GM18519 (cell line): Measurements from ENCODE around the gene ESYT3.
"Not testable (repeated sequence)": the region's sequence is repeated elsewhere in the genome, so short reads cannot be mapped to it uniquely, and the experiment has no call there.

Experiments used
- ATAC-seq: cut with Tn5 transposase; IDR thresholded peaks from one replicate; pipeline ENCODE4 v1.9.1; 2021; ENCODE audit warnings: mild to moderate bottlenecking, moderate library complexity; ENCODE audit not compliant: unreplicated experiment, low FRiP score

Gene ESYT3

DNA sequence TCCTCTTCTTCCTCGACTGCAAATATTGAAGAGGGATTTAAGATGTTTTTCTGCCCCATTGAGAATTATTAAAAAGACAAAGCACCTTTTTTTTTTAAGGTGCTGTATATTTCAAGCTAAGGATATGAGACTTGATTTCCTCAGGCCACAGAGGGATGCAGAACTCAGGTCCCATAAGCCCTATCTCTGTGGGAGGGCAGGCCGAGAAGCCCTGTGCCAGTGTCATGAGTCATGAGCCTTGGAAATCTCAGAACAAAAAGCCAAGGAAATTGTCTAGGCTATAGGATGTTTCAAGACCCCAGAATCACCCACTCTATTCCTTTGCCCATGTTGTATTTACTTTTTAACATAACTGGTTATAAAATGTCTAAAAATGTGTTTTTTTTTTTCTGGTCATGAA, 7.3 kb downstream of the ESYT3 start:
- ATAC-seq = no peak

DNA sequence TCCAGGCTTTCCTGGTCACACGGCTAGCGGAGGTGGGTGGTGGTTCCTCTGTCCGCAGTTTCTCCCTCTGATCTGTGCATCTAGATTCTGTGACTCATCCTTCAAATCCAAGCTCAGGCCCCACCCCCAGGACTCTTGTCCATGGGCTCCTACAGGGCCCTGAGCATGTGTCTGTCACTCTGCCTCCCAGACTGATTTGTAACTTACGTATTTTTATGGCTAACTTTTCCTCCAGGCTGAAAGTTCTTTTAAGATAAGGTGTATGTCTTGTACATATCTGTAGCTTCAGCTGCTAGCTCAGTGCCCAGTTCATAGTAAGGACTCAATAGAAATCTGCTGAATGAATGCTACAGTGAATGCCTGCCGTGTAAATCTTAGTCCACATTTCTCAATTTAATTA, 8.0 kb downstream of the ESYT3 start:
- ATAC-seq = no peak

DNA sequence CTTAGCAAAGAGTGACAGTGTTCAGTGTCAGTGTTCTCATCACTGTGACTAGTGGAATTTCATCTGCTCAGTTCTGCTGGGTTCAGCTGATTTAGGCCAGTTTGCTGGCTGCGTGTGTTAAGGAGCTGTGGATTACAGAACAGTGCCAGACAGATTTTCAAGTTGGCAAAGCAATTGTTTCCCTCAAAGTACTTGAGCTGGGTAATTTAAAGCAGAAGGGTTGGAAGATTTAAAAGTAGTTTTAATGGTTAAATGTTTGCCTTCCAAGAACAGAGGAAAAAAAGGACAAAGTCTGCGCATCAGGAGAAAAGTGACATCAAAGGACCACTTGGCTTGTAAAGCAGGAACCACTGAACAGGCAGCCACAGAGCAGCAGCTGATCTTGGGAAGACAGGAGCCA, 8.7 kb downstream of the ESYT3 start:
- ATAC-seq = no peak

DNA sequence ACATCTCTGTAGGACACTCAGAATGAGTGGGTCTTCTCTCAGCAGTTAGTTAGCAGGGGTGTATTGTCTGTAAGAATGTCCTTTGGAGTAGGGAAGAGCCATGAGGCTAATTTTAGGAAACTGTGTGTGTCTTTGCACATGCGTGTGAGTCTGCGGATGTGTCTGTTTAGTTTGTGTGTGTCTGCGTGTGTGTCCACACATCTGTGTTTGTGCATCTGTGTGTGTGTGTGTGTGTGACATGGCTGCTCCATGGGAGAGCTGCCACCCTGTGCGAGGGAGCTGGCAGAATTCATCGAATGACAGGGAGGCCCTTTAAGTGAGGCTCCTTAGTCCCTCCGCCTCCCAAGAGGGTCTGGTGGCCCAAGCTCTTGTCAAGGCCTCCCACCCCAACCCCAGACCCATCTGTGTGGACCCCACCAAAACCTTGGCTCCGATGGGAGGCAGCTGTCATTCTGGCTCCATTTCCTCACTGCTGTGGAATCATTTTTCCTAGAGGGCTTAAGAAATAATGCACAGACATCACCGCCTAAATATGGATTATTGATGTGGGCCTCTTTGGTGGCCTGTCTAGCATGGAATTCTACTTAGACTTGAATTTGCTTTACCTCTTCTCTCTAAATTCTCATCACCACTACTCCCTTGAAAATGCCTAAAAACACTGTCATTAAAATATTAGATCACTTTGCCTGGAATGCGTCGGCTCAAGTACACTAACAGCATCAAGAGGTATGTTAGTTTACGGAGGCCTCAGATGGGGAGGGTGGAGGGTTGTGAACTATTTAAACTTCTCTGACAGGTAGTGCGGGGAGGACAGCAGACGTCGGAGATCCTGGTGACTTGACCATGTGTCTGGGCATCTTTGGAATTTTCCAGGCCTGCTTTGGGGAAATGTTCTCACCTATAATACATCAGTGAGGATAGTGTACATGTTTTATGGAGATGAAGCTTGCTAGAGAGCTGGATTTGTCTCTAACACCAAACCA, 9.4 kb downstream of the ESYT3 start:
- ATAC-seq = no peak

DNA sequence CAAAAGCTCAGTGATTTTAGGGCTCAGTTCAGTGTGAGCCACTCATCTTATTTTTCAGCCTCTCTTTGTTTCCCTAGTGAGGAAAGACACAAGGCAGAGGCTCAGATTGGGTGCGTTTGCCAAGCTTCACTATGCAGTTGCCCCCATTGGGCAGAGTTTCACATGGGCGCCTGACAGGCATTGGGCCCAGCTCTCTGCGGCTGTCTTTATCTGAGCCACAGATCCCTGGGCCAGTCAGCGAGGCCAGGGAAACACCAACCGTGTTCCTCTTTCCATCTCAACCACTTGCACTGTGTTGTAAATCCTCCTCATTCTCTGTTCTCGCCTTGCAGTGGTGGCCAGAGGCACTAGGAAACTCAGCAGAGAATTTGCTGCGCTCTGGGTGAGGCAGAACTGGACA, 10.8 kb downstream of the ESYT3 start:
- ATAC-seq = no peak

DNA sequence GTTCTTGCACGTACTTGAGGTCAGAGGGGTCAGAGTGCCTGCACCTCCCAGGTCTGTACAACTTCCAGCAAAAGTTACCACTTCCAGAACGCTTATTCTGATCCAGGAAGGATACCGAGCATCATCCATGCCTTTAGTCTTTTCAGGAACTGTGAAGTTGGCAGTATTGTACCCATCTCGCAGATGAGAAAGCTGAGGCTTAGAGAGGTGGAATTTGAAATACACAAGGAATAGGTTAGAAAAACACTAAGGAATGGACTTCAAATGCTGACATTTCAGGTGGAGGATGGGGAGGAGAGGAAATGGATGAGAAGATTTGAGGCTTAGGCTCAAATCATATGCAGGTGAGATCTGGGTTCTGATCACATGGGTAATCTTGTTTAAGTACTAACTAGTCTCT, 11.2 kb downstream of the ESYT3 start:
- no peak for ATAC-seq

DNA sequence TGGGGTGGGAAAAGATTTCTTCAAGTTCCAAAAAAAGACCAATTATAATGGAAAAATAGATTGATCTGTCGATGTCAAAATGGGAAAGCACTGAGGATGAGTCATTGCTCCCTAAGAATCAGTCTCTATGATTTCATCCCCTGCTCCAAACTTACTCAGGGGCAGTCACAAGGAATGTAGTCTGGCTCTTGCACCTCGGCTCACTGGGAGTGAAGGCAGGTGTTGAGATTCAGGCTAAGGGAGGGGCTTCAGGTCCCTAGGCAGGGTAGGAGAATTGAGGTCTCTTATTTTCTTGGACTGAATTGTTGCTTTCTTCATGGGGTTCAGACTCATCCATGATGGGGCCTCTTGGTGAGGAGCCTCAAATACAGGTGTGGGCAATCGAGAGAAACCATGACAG, 14.2 kb downstream of the ESYT3 start:
- ATAC-seq = no peak

DNA sequence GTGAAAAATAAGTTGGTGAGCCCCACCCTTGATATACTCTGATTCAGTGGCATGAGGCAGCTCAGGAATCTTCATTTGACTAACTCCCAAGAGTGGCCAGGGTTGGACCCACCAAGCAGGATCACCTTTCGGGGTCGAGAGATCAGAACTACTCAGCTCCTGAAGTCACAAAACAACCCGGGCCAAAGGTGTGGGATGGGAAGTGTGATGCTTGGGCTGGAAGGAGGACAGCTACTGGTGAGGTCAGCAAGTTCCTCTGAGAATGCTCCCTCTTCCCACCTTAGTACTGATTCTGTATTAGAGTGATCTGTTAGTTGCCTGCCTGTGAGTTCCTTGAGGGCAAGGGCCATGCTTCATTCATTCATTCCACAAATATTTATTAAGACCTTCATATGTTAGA, 15.1 kb downstream of the ESYT3 start:
- ATAC-seq = no peak

DNA sequence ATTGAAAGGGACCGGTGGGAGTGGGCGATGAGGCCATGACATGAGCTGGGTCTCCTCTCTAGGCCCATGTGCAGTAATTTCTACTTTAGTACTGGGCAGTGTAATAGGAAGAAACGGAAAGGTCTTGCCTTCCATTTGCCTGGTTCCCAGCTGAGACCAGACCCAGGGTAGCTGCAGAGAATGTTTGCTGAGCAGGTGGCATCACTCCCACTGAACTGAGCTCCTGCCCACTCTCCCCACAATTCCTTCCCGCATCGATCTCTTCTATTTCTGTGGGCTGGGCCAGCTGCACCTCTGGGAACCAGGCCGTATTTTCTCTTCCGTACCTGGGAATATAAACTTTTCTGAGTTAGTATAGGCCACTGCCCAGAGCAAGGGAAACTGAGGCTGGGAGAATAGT, 15.8 kb downstream of the ESYT3 start:
- ATAC-seq = no peak

DNA sequence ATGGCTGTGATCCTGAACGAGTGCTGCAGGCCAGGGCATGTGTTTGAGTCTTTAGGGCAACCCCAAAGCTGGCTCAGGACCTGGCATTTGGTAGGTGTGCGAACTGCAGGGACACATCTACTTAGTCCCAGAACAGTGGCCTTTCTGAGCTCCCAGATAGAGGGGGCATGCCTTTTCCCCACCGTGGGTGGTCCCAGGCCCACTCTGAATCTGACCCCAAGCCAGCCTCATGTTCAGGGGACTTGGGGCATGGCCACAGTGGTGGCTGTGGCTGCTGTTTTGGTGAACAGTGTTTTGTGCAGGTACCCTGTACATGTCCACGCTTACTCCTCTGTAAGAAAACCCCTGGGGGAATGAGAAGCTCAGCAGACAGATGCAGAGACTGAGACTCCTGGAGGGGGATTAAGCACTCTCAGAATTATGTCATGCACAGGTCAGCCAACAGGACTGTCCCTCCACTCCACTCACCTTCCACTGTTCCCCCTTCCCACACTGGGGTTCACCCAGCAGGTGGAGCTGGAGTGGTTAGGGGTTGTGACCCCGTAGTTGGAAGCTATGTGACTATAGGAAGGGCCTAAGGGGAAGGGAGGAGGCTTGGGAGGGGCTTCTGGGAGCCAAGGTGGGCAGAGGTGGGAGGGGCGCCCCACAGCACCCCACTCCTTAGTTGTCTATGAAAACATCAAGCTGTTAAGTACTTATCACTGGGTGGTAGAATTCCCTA, 16.4 kb downstream of the ESYT3 start:
- ATAC-seq = no peak

DNA sequence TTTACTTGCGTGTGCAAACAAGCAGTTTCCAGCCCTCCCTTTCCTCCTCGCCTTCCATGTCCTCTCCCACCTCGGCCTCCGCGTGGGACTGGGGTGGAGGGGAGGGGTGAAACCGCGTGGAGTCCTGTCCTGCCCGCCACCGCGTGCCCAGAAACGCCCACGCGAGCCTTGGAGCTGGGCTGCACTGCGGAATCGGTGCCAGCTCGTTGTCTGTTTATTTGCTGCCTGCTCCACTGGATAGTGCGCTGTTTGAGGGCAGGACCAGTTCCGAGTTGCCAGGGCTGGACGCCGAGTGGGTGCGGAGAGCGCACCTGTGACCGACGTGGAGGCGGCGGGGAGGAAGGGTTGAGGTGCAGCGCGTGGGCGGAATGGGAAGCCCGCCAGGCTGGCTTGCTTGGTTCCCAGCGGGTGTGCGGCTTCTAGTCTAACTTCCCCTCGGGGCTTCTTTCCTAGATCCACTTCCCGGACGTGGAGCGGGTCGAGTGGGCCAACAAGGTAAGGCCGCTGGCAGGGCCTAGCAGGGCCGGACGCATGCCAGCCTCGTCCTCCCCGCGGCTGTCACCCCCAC, 17.3 kb downstream of the ESYT3 start:
- no peak for ATAC-seq

DNA sequence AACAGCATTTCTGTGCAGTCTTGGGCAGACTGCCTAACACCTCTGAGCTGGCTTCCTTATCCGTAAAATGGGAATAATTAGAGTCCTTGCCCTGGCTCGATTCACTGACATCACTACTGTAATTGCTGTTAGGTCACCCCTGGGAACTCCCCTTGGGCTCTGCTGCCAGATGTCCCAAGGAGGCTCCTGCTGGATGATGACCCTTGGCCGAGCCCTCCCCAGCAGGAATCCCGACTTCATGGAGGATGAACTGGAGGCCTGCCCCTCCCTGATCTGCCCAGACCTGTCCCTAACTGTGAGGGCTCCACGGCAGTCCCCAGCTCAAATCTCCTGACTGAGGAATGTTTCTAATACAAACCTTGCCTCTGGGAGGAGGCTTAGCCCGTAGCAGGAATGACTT, 18.0 kb downstream of the ESYT3 start:
- ATAC-seq = no peak

DNA sequence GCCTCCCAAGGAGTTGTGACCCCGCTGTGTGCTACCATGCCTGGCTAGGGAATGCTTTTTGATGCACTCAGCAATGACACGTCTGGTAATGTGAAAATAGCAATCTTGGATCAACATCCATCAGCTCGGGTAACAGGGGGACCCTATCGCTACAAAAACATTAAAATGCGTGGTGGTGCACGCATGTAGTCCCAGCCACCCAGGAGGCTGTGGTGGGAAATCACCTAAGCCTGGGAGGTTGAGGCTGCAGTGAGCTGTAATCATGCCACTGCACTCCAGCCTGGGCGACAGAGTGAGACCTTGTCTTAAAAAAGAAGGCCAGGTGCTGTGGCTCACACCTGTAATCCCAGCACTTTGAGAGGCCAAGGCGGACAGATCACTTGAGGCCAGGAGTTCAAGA, 19.5 kb downstream of the ESYT3 start:
- ATAC-seq = not testable (repeated sequence)

DNA sequence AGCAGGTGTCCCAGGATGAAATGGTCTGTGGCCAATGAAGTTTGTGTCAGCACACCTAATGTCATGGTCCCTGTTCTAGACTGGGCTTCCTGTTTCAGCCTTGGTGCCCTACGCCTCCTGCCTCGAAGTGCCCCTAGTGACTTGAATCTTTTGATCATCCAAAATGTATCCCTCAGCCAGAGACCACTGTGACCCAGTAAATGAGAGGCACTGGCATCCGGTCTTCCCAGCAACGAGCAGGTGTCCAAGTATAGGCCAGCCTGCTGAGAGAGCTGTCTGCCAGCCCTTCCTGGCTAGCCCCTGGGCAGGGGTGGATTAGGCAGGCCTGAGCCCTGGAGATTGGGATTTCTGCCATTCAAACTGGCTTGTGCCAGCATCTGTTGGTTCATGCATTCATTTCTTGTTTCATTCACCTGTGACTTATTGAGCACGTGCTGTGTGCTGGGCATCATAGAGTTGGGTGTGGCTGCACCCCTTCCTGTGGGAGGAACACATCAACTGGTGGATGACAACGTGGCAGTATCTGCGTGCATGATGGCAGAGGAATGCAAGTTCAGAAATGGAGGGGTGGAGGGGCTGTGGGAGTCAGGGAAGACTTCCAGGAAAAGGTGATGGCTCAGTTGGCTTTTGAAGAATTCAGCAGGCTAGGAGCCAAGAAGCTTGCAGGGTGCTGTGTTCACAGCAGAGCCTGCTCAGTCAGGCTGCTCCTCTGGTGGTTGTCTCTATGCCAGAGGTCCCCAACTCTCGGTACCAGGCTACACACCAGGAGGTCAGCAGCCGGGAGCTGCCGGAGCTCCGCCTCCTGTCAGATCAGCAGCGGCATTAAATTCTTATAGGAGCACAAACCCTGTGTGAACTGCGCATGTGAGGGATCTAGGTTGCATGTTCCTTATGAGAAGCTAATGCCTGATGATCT, 21.6 kb downstream of the ESYT3 start:
- no peak for ATAC-seq

DNA sequence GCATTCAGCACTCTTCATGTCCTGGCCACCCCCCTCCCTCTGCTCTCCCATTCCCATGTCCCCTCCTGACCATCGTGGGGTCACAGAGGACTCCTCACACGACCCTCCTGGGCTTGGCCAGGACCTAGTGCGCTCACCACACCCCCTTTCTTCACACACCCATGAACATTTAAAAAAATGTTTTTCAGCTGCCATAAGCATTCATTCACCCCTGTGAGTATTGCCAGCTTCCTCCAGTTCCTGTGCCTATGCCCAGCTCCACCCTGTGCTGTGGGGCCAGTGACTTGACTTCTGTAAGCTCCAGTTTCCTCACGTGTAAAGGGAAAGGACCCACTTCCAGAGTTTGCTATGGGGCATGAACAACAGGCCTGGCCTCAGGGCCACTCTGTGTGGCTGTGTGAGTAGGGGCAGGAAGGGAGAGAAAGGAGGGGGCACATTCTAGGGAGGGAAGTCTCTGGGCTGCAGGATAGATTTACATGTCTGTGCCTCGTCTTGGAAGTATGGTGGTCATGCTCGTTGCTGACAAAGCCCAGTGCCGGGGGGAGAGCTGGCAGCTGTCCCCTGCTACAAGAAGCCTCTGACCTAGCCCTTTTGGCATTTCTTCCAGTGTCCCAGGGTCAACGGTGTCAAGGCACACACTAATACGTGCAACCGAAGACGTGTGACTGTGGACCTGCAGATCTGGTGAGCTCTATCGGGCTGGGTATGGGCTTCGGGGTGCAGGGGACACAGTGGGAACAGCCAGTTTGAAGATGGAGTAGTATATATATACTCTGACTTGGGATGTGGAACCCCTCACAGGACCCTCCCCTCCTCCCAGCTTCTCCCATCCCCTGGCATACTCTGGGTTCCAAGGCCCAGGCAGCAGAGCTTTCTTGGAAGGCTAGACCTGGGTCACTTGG, 22.8 kb downstream of the ESYT3 start:
- no peak for ATAC-seq

DNA sequence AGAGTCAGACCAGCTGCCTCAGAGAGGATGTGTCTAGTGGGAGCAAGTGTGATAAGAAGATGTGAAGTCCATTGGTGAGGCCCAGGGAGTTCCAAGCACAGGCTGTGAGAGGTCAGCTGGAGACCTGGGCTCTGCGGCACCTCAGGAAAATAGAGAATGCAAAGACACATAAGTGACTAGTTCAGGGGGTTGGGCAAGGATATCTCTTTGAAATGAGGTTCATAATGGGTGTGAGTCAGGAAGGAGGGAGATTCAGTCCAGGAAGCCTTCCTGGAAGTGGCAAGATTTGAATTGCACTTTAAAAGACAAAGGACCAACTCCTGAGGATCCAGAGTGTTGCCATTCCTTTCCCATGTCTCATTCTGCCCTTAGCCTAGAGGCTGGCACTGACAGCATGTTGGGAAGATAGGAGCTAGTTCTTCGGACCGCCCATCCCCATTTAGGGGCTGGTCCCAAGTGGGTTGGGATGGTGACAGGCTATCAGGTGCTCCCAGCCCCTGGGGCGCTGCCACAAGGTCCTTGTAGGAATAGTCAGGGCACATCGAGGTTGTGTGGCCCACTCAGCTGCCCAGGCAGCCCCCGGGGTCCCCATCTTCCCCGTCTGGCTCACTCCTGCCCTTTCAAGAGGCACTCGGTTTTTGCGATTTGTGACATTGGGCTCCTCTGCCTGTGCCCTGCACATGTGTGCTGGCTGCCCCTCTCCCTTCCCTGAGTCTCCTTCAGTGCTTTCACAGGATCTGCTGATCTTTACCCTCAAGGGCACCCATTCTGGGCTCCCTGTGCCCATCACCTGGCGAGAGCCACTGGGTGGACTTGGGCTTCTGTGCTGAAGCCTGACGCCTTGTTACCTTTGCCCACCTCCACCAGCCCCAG, 23.7 kb downstream of the ESYT3 start:
- no peak for ATAC-seq

DNA sequence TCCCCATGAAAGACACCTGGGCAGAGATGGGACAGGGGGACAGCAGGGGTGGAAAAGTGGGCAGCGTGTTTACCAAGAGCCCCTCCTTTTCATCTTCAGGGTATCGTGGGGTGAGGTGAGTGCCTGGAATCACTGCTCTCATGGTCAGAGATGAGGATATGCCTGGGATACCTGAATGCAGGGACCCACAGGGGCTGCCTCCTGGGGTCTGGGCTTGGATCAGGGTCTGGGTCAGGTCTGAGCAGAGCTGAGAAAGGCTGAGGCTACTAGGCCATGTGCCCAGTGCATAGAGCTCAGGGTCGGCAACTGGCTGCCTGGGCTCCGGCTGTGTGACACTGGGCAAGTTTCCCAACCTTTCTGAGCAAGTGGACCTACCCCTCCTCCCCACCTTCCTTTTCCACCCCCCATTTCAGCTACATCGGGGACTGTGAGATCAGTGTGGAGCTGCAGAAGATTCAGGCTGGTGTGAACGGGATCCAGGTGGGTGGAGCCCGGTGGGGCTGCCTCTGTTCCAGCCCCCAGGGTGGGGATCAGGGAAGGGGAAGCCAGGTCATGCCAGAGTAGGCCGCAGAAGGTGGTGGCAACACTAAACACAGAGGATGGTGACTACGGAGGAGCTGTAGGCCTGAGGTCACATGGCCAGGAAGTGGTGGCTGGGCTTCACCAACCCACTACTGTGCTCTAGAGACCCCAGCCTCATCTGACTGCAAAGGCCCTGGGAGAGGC, 24.5 kb downstream of the ESYT3 start:
- ATAC-seq = no peak
